Spleen (tissue), 11 donors: Measurements from ENCODE around the gene DYNLRB2. TPM values are rescaled to one million over a fixed set of nuclear protein-coding genes. Genes with fewer than 3 reads are reported as not detected.

ENCODE experiments used
- DNase-seq: peaks from one replicate; pipeline ENCODE4 v3.0.0-alpha.2; 2020
- H3K27ac ChIP-seq, 8 donors: fragments of 200-600 bp; sonication (generic) in 7 of 8; 1 replicate in 4 of 8; 2 replicates in 4 of 8; pipeline versions ENCODE4 v1.5.0 to v1.8.0; 2016 to 2021; ENCODE audit warnings: inconsistent platforms in 4 of 8, mild to moderate bottlenecking in 4 of 8, moderate library complexity in 1 of 8
- H3K27me3 ChIP-seq, 7 donors: fragments of 200-600 bp; sonication (generic) in 6 of 7; replicated peaks in 1 of 7; 1 replicate in 4 of 7; 2 replicates in 3 of 7; pipeline versions ENCODE4 v1.5.0 to v1.8.0; 2016 to 2021; ENCODE audit warnings: inconsistent platforms in 3 of 7, mild to moderate bottlenecking in 1 of 7
- H3K36me3 ChIP-seq, 6 donors: fragments of 200-600 bp; sonication (generic) in 5 of 6; 1 replicate in 4 of 6; 2 replicates in 2 of 6; pipeline versions ENCODE4 v1.5.0 to v1.8.0; 2016 to 2021; ENCODE audit warnings: inconsistent platforms in 2 of 6
- H3K4me1 ChIP-seq, 6 donors: fragments of 200-600 bp; sonication (generic) in 5 of 6; 1 replicate in 3 of 6; 2 replicates in 3 of 6; pipeline versions ENCODE4 v1.5.0 to v1.8.0; 2016 to 2021; ENCODE audit warnings: inconsistent platforms in 3 of 6
- H3K4me3 ChIP-seq, 8 donors: fragments of 200-600 bp; sonication (generic) in 7 of 8; 1 replicate in 4 of 8; 2 replicates in 4 of 8; pipeline versions ENCODE4 v1.5.0 to v1.8.0; 2016 to 2021; ENCODE audit warnings: inconsistent platforms in 4 of 8, mild to moderate bottlenecking in 4 of 8, moderate library complexity in 2 of 8
- H3K9me3 ChIP-seq, 8 donors: fragments of 200-600 bp; sonication (generic) in 7 of 8; 1 replicate in 4 of 8; 2 replicates in 4 of 8; pipeline versions ENCODE4 v1.5.0 to v1.8.0; 2016 to 2021; ENCODE audit warnings: inconsistent platforms in 4 of 8
- CTCF ChIP-seq, 11 experiments: fragments of 200-600 bp in 7 of 11; fragments of 450-650 bp in 4 of 11; sonication (generic) in 4 of 11; IDR thresholded peaks in 8 of 11; conservative IDR thresholded peaks in 3 of 11; 1 replicate in 7 of 11; 2 replicates in 4 of 11; pipeline versions ENCODE4 v1.4.0 to v1.8.0; 2016 to 2021; ENCODE audit warnings: antibody characterized with exemption in 11 of 11, inconsistent platforms in 4 of 11, mild to moderate bottlenecking in 1 of 11
- POLR2A ChIP-seq, 3 donors: fragments of 450-650 bp; IDR thresholded peaks; one replicate each; pipeline ENCODE4 v1.5.1; 2017; ENCODE audit warnings: antibody characterized with exemption in 3 of 3, mild to moderate bottlenecking in 1 of 3
- POLR2AphosphoS5 ChIP-seq, 3 donors: sonication (generic); formaldehyde crosslinking; IDR thresholded peaks; one replicate each; pipeline ENCODE4 v1.5.1; 2017; ENCODE audit warnings: antibody characterized with exemption in 3 of 3
- WGBS, 5 donors: extraction: QIAGEN DNeasy Blood & Tissue Kit in 3 of 5; methylation state at CpG; one replicate each; pipeline versions ENCODE4 v1.1.5 to v1.1.7; 2013 to 2018; 5-methylcytosine and 5-hydroxymethylcytosine counted together
- intact Hi-C: fragments of 100-400 bp; cut with DNase I; formaldehyde crosslinking; loops from one replicate; pipeline ENCODE4 v1.15.0; 2023; ENCODE audit warnings: low total_unique reads
- polyA plus RNA-seq, 3 donors: library from polyadenylated mRNA; stranded (reverse); fragments of 200-250 nt; gene quantifications; one replicate each; pipeline ENCODE4 v1.2.1, GENCODE V29; 2013
- total RNA-seq, 7 donors: library from RNA; depleted of rRNA in 3 of 7; stranded (reverse); fragments of >200 nt in 3 of 7; fragmentation: NEBNext Ultra II Directional in 4 of 7; extraction: Animal tissue kit (Norgen Biotek cat#: 25700) in 4 of 7; gene quantifications; one replicate each; pipeline versions ENCODE4 v1.1.0 to v1.2.1, GENCODE V29; 2016 to 2021
- donor health status: healthy with polysubstance abuse.
- donor health status: DM: no; HTN: no; CAD: no; lungs with moderate emphysema.
- donor health status: DM: no; HTN: no; CAD: no.
- donor health status: Bipolar disorder and iron deficiency.
- donor health status: healthy.
- donor health status: DM: no; HTN: no; CAD: no.
- donor health status: DM: yes; HTN: yes; CAD: no.

The DYNLRB2 gene
- total and polyA plus RNA-seq, 10 donors, result 0.35 to 5.9 (median 1.1) TPM; not detected in 5

GRCh38 chr16:80544326-80544725, 3.5 kb downstream of the DYNLRB2 start:
- intact Hi-C loops, result no loop called here

DNA sequence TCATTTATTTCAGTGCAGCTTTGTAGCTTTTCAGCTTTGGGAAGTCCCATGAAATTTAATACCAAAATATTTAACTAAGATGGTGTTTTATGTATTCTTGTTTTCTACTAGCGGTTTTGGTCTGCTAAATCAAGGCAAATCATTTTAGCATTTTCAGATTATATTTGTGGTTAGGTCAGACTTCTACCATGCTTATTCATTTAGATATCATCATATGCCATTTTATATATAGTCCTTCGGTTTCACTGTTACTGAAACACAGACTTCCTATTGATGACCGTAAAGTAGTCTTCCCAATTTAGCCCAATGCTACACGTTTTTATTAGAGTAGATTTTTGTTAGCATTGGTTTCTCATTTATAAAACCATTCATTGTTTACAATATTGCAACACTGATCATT, 5.5 kb downstream of the DYNLRB2 start:
- DNase-seq, result no peak
- Histone ChIP-seq H3K27ac (no peak overlapping the region), H3K4me3 (no peak overlapping the region), H3K9me3 (no peaks in the 10 kb centered on the region), H3K4me1 (peaks cover 0 to 3% (median 2%) of the 10 kb centered on the region in 6 donors), H3K27me3 (no peaks in the 10 kb centered on the region), H3K36me3 (no peaks in the 10 kb centered on the region)
- WGBS, 5 donors, result 65 to 81% (median 68%) methylated on average over 4 of the region's 4 CpGs
- TF ChIP-seq POLR2A (IDR thresholded peaks at IDR 0.05) (no peak), CTCF (IDR thresholded peaks at IDR 0.05 in 8 of 11, conservative IDR thresholded peaks at IDR 0.05 in 3 of 11) (no peak), POLR2AphosphoS5 (IDR thresholded peaks at IDR 0.05) (no peak)
- intact Hi-C loops, result no loop called here

More at GRCh38 chr16:80544326-80544725, 3.5 kb downstream of the DYNLRB2 start:
- no peaks in the 10 kb centered on the region for H3K27me3 ChIP-seq
- H3K9me3 ChIP-seq, result no peaks in the 10 kb centered on the region
- no peak for TF ChIP-seq CTCF (IDR thresholded peaks at IDR 0.05 in 8 of 11, conservative IDR thresholded peaks at IDR 0.05 in 3 of 11)
- TF ChIP-seq POLR2AphosphoS5 (IDR thresholded peaks at IDR 0.05), result no peak
- TF ChIP-seq POLR2A (IDR thresholded peaks at IDR 0.05), result no peak
- peaks cover 0 to 17% (median 12%) of the 10 kb centered on the region in 6 donors for H3K4me1 ChIP-seq
- H3K36me3 ChIP-seq, result no peaks in the 10 kb centered on the region
- no peak overlapping the region for H3K27ac ChIP-seq
- no peak overlapping the region for H3K4me3 ChIP-seq
- 82 to 85% (median 85%) methylated on average over 6 of the region's 6 CpGs for WGBS, 5 donors
- no peak for DNase-seq

GRCh38 chr16:80547145-80547544, 6.4 kb downstream of the DYNLRB2 start:
- Histone ChIP-seq H3K4me3 (no peak overlapping the region), H3K27me3 (no peaks in the 10 kb centered on the region), H3K9me3 (no peaks in the 10 kb centered on the region), H3K4me1 (no peaks in the 10 kb centered on the region), H3K27ac (no peak overlapping the region), H3K36me3 (no peaks in the 10 kb centered on the region)
- intact Hi-C loops, result no loop called here
- no peak for DNase-seq
- 93 to 97% (median 96%) methylated on average over 2 of the region's 2 CpGs for WGBS, 5 donors
- TF ChIP-seq POLR2A (IDR thresholded peaks at IDR 0.05), result no peak
- TF ChIP-seq CTCF (IDR thresholded peaks at IDR 0.05 in 8 of 11, conservative IDR thresholded peaks at IDR 0.05 in 3 of 11), result no peak
- no peak for TF ChIP-seq POLR2AphosphoS5 (IDR thresholded peaks at IDR 0.05)

GRCh38 chr16:80552277-80552676, 11.5 kb downstream of the DYNLRB2 start:
- no peak for DNase-seq
- H3K4me1 ChIP-seq, result peaks cover 0 to 5% (median 0%) of the 10 kb centered on the region in 6 donors
- intact Hi-C loops, result no loop called here
- no peak overlapping the region for H3K27ac ChIP-seq
- 69 to 85% (median 81%) methylated on average over 5 of the region's 5 CpGs for WGBS, 5 donors
- H3K9me3 ChIP-seq, result no peaks in the 10 kb centered on the region
- no peaks in the 10 kb centered on the region for H3K27me3 ChIP-seq
- H3K36me3 ChIP-seq, result no peaks in the 10 kb centered on the region
- TF ChIP-seq POLR2AphosphoS5 (IDR thresholded peaks at IDR 0.05), result no peak
- TF ChIP-seq POLR2A (IDR thresholded peaks at IDR 0.05), result no peak
- no peak for TF ChIP-seq CTCF (IDR thresholded peaks at IDR 0.05 in 8 of 11, conservative IDR thresholded peaks at IDR 0.05 in 3 of 11)
- no peak overlapping the region for H3K4me3 ChIP-seq
